Skeletal muscle cell (primary cell): ENCODE results near the gene UGDH.
"Not testable (repeated sequence)": the region's sequence is repeated elsewhere in the genome, so short reads cannot be mapped to it uniquely, and the experiment has no call there.

Source experiments
- DNase-seq: peaks from one replicate; pipeline ENCODE4 v3.0.0-alpha.2; 2010; ENCODE audit warnings: low read depth
- H3K4me3 ChIP-seq: 2 replicates; pipeline ENCODE4 v1.5.1; 2011; ENCODE audit warnings: low read depth, mild to moderate bottlenecking, control low read depth, low read length, moderate library complexity

UGDH gene

DNA sequence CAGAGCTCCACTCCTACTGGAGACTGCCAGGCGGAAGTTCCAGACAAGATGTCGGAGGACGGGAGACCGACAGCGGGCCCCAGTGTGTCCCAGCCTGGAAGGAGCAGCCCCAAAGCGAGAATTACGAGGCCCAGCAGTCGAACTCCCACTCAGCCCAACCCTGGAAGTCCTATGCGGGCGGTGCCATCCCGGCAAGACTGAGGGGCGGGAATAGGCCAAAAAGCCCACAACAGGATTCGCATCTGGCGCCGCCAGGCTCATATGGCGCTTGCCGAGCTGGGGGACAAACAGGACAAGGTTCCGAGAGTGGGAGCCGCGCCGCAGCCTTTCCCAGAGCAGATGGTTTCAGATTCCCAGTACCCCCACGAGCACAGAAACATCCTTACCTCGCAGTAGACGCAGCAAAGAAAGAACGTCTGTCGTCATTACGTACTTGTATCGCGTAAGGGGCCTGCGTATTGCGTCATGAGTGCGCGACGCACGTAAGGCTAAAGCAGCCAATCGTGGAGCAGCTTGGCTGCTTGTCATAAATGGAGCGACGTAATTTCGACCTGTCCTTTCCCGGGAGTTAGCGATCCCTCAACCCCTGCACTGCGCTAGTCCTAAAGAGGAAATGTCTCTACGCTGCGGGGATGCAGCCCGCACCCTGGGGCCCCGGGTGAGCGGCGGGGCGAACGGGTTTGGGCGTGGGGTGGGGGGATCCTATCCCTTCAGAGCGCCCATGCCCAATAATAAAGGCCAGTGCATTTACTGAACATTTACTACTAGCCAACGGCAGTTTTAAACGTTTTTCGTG lies 68.5 kb downstream of the UGDH start, which contains the start of the genes LIAS and RPL9:
TSS of gene LIAS (plus strand) at position 552 of the 796 bp plus-strand sequence. CDS start at position 614, 62 bp downstream.
TSS of gene RPL9 (minus strand) at position 418 of the 796 bp plus-strand sequence. CDS start 483 bp downstream, outside the sequence.
- peak within 1 kb of the TSS; percentile 97 for H3K4me3 ChIP-seq
- DNase-seq: peak; percentile 99

- not testable (repeated sequence) for DNase-seq
- peak overlapping the region; percentile 97 for H3K4me3 ChIP-seq
Measured at GRCh38 chr4:39458161-39458504, 69.1 kb downstream of the UGDH start.

- peak overlapping the region; percentile 97 for H3K4me3 ChIP-seq
- no peak for DNase-seq
Measured at GRCh38 chr4:39456946-39457763, 70.1 kb downstream of the UGDH start.

GRCh38 chr4:39455486-39455885 lies 71.8 kb downstream of the UGDH start:
- H3K4me3 ChIP-seq: no peak overlapping the region
- no peak for DNase-seq

- no peak for DNase-seq
- no peak overlapping the region for H3K4me3 ChIP-seq
Measured at GRCh38 chr4:39453738-39454137, 73.5 kb downstream of the UGDH start.

DNA sequence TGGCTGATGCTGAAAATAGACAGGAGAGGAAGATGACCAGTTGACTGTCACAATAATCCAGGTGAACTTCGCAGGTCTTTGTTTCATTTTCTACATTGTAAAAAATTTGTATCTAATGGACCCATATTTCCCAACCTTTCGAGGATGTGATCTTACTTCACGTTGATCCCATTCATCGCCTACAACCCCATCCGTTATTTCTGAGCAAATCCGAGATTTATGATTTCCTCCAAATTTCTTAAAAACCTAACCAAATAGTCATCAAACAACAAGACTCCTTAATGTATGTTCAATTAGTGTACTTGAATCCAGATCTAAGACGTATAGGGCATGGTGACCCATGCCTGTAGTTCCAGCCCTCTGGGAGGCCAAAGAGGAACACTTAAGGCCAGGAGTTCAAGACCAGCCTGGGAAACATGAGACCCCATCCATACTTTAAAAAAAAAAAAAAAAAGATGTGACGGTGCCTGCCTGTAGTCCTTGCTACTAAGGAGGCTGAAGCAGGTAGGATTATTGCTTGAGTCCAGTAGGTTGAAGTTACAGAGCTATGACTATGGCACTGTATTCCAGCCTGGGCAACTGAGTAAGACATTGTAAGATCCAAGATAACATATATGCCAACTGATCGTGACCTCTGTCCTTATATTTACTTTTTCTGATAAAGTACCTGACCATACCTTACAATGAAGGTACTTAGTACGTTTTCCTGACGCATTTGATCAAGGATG lies 74.2 kb downstream of the UGDH start:
- no peak overlapping the region for H3K4me3 ChIP-seq
- no peak for DNase-seq

GRCh38 chr4:39452153-39452859 lies 74.9 kb downstream of the UGDH start:
- no peak overlapping the region for H3K4me3 ChIP-seq
- DNase-seq: no peak

DNA sequence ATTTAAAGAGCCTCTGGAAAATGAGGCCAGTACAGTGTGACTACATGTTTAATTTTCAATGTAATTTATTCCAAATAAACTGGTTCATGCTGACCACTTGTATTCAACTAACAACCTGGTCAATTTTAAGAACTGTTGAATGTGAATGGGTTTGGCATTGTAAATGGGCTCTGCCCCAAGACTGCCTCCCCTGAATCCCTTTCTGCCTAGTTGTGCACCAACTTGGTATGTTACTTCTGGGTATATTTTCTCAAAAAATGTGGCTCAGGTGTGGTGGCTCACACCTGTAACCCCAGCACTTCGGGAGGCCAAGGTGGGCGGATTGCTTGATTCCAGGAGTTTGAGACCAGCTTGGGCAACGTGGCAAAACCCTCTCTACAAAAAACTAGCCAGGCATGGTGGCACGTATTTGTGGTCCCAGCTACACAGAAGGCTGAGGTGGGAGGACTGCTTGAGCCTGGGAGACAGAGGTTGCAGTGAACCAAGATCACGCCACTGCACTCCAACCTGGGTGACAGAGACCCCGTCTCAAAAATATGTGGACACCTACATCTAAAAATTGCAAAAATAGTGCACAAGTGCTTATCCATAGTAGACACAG lies 75.7 kb downstream of the UGDH start:
- H3K4me3 ChIP-seq: no peak overlapping the region
- DNase-seq: no peak

DNA sequence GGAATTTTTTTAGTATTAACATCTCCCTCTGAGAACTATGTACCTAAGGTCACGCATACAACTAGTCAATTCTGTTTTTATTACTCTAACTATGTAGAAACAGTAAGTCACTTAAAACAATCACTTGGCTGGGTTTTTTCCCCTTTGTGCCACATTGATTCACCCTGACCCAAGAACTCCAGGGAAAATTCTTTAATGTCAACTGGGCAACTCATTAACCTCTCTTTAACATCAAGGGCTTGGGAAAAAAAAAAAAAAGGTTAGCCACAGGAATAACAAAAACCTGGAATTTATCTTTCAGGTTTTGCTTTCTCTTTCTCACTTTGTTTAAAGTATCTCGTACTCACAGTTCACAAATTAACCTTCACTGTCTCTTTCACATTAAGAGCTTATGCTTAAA lies 76.6 kb downstream of the UGDH start:
- no peak overlapping the region for H3K4me3 ChIP-seq
- no peak for DNase-seq
